ENCODE measurements around the gene RDH11. TPM values are rescaled to one million over a fixed set of nuclear protein-coding genes. Genes with fewer than 3 reads are reported as not detected.

The RDH11 gene
- polyA plus RNA-seq, 1 donor (not counting 4 experiments of a cell fraction or from before 2014, with no cell fraction given), result 202 TPM

DNA sequence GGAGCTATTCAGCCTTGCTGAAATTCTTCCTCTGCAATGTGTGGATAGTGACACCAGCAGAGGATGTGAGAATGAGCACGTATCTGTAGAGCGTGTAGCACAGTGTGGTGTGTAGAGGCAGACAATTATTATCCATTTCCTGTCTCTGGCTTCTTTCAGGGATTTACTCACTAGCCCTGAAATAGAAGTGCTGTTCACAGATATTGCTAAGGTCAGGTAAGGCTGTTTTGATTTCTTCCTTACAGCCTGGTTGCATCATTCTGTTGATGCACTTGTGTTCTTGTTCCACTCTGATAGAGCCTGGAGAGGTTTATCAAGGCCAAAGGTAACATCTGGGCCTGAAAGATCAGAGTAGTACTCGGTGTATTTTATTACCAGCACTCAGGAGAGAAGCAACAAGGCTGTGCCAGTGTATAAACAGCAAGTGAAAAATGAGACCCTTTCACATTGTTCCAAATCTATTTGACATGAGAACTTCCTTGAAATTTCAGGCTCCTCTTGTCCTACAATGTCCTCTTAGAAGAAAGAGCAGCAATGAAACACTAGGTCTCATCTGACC lies 59.1 kb downstream of the RDH11 start:
- peak overlapping the region; percentile 22 for H3K27ac ChIP-seq (ENCODE audit: control insufficient read depth, insufficient read depth, low read length)
- peak; percentile 43 for FAIRE-seq
- H2AFZ ChIP-seq (ENCODE audit: control insufficient read depth, low read length), result no peak overlapping the region

DNA sequence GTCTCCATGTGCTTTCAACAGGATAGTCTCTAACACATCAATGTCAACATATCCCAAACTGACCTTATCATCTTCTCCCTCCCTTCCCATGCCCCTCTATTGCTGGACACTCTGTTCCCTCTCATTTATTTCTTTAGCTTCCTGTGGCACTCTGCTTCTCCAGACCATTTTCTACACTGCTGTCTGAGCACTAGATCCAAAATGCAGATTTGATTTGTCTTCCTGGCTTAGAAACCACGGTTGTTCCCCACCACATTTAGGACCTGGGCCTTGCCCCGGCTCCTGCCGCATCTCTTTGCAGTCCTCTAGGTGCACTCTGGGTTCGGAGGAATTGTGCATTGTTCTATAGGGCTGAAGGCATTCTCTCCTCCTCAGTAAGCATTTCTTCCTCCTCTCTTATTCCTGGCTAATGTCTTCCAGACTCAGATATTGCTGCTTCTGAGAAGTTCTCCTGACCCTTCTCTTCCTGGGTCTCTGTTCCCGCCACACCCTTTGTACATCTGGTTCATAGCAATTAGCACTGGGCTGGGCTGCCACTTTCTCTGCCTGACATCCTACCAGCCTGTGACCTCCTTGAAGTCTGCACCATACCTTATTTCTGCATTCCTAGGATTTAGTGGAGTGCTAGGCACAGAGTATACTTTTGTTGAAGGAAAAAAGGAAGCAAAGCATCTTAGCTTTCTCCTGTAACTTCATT lies 62.0 kb downstream of the RDH11 start:
- DNase-seq (ENCODE audit: low read depth, low spot score) (no peak), FAIRE-seq (no peak)
- TF ChIP-seq, protein P1, sequence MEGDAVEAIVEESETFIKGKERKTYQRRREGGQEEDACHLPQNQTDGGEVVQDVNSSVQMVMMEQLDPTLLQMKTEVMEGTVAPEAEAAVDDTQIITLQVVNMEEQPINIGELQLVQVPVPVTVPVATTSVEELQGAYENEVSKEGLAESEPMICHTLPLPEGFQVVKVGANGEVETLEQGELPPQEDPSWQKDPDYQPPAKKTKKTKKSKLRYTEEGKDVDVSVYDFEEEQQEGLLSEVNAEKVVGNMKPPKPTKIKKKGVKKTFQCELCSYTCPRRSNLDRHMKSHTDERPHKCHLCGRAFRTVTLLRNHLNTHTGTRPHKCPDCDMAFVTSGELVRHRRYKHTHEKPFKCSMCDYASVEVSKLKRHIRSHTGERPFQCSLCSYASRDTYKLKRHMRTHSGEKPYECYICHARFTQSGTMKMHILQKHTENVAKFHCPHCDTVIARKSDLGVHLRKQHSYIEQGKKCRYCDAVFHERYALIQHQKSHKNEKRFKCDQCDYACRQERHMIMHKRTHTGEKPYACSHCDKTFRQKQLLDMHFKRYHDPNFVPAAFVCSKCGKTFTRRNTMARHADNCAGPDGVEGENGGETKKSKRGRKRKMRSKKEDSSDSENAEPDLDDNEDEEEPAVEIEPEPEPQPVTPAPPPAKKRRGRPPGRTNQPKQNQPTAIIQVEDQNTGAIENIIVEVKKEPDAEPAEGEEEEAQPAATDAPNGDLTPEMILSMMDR (optimal IDR thresholded peaks at IDR 0.05 in 1 of 3, IDR thresholded peaks at IDR 0.05 in 1 of 3, conservative IDR thresholded peaks at IDR 0.05 in 1 of 3; ENCODE audit: extremely low read depth in 1 of 3, insufficient read depth in 2 of 3, low read length in 3 of 3), result no peak
- TF ChIP-seq EZH2 (IDR thresholded peaks at IDR 0.05; ENCODE audit: low read length), result no peak
- Histone ChIP-seq H3K9me3 (ENCODE audit: control insufficient read depth, low read depth, low read length) (no peaks in the 10 kb centered on the region), H4K20me1 (ENCODE audit: control insufficient read depth, extremely low read depth, insufficient read depth, low read length) (no peaks in the 10 kb centered on the region), H3K4me2 (ENCODE audit: control insufficient read depth, extremely low read depth, insufficient read depth, low read depth, low read length) (no peak overlapping the region), H3K36me3 (ENCODE audit: control insufficient read depth in 2 of 2, extremely low read depth in 1 of 2, insufficient read depth in 2 of 2, low read length in 2 of 2) (no peaks in the 10 kb centered on the region), H2AFZ (ENCODE audit: control insufficient read depth, low read length) (no peak overlapping the region), H3K9ac (ENCODE audit: control insufficient read depth, extremely low read depth, insufficient read depth, low read length) (no peak overlapping the region), H3K27me3 (ENCODE audit: control insufficient read depth, extremely low read depth, insufficient read depth, low read length) (no peaks in the 10 kb centered on the region), H3K4me3 (ENCODE audit: control insufficient read depth in 2 of 3, extremely low read depth in 1 of 3, insufficient read depth in 2 of 3, low read depth in 1 of 3, low read length in 3 of 3) (no peak overlapping the region), H3K79me2 (ENCODE audit: control insufficient read depth, insufficient read depth, low read length) (no peaks in the 10 kb centered on the region), H3K4me1 (ENCODE audit: control insufficient read depth, extremely low read depth, insufficient read depth, low read length) (peaks cover 9% of the 10 kb centered on the region), H3K9me1 (ENCODE audit: control insufficient read depth, extremely low read depth, insufficient read depth, low read length) (no peaks in the 10 kb centered on the region), H3K27ac (ENCODE audit: control insufficient read depth, insufficient read depth, low read length) (no peak overlapping the region)
- dilution Hi-C loops (cut with MboI; ENCODE audit: extremely low pct_ligation_motif_present, low sequenced_read_pairs), result no loop called here

More for the DNA sequence above, 59.1 kb downstream of the RDH11 start:
- dilution Hi-C loops (cut with MboI; ENCODE audit: extremely low pct_ligation_motif_present, low sequenced_read_pairs), result no loop called here
- DNase-seq (ENCODE audit: low read depth, low spot score), result no peak
- H3K9me1 ChIP-seq (ENCODE audit: control insufficient read depth, extremely low read depth, insufficient read depth, low read length), result no peaks in the 10 kb centered on the region
- peaks cover 0 to 3% of the 10 kb centered on the region in 2 experiments for H3K36me3 ChIP-seq (ENCODE audit: control insufficient read depth in 2 of 2, extremely low read depth in 1 of 2, insufficient read depth in 2 of 2, low read length in 2 of 2)
- no peaks in the 10 kb centered on the region for H4K20me1 ChIP-seq (ENCODE audit: control insufficient read depth, extremely low read depth, insufficient read depth, low read length)
- no peak overlapping the region for H3K9ac ChIP-seq (ENCODE audit: control insufficient read depth, extremely low read depth, insufficient read depth, low read length)
- no peaks in the 10 kb centered on the region for H3K27me3 ChIP-seq (ENCODE audit: control insufficient read depth, extremely low read depth, insufficient read depth, low read length)
- H3K9me3 ChIP-seq (ENCODE audit: control insufficient read depth, low read depth, low read length), result no peaks in the 10 kb centered on the region
- no peak overlapping the region for H3K4me3 ChIP-seq (ENCODE audit: control insufficient read depth in 2 of 3, extremely low read depth in 1 of 3, insufficient read depth in 2 of 3, low read depth in 1 of 3, low read length in 3 of 3)
- no peak overlapping the region for H3K4me2 ChIP-seq (ENCODE audit: control insufficient read depth, extremely low read depth, insufficient read depth, low read depth, low read length)
- H3K4me1 ChIP-seq (ENCODE audit: control insufficient read depth, extremely low read depth, insufficient read depth, low read length), result peaks cover 9% of the 10 kb centered on the region
- no peak for TF ChIP-seq EZH2 (IDR thresholded peaks at IDR 0.05; ENCODE audit: low read length)
- TF ChIP-seq, protein P1 (optimal IDR thresholded peaks at IDR 0.05 in 1 of 3, IDR thresholded peaks at IDR 0.05 in 1 of 3, conservative IDR thresholded peaks at IDR 0.05 in 1 of 3; ENCODE audit: extremely low read depth in 1 of 3, insufficient read depth in 2 of 3, low read length in 3 of 3), result no peak
- no peaks in the 10 kb centered on the region for H3K79me2 ChIP-seq (ENCODE audit: control insufficient read depth, insufficient read depth, low read length)
